ENCODE results near the gene MINDY2.

The MINDY2 gene

GRCh38 chr15:58889363-58889762, 118.3 kb downstream of the MINDY2 start:
- no peak for DNase-seq

DNA sequence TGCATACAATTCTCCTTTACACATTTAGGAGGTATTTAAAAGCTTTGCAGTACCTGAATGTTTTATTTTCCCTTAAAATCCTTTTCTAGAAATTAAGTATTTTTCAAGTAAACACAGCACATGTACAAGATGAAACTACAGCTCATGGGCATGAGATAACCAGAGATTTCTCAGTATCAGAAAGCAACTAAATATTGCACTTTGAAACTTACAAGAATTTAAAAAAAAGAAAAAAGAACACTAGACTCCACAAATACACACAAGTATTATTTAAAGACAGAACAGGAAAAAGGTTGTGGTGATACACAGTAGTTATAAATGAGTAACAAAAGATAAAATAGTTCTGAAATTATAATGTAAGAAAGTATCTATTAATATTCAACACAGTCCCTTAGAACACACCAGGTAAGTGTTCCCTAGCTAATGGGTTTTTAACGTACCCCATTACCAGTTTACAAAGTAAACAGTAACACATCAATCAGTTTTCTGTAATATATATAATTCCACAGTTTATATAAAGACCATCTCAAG, 127.1 kb downstream of the MINDY2 start:
- no peak for DNase-seq

- no peak for DNase-seq
These were observed 129.5 kb downstream of the MINDY2 start for GRCh38 chr15:58900631-58901030.

GRCh38 chr15:58908550-58909309, 137.6 kb downstream of the MINDY2 start:
- no peak for DNase-seq

DNA sequence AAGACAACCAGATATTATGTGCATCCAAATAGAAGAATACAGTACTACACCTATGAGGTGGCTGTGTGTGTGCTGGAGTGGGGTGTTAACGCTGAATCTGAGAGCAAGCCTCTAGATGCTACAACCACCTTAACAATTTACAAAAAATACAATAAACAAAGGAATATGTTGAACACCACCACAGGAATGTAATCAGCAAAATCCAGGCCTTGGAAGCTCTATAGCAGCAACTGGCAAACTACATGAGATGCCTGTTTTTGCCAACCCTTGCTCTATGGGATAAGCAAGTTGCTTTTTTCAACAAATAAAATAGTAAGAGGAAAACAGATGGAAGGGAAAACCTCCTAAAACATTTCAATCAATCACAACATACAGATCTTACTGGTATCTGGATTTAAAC, 138.5 kb downstream of the MINDY2 start:
- DNase-seq: no peak

GRCh38 chr15:58910456-58910855, 139.4 kb downstream of the MINDY2 start:
- peak; percentile 24 for DNase-seq

Data from hematopoietic multipotent progenitor cell treated with erythropoietin and hydrocortisone succinate and interleukin-3 and kit ligand, for 4 days (in vitro differentiated cells).